Epithelial cell of esophagus (primary cell): ENCODE results near the gene MYCBP2.

Source experiments
- DNase-seq: peaks from one replicate; pipeline ENCODE4 v3.0.0; 2010; ENCODE audit warnings: low read depth
- H3K4me3 ChIP-seq: 2 replicates; pipeline ENCODE4 v1.5.1; 2011; ENCODE audit warnings: mild to moderate bottlenecking, low read length, control low read depth
- CTCF ChIP-seq: IDR thresholded peaks from 2 replicates; pipeline ENCODE4 v1.5.1; 2011; ENCODE audit warnings: low read depth, mild to moderate bottlenecking, low read length, control low read depth, inconsistent platforms; ENCODE audit not compliant: insufficient read depth; ENCODE audit errors: missing control alignments

The MYCBP2 gene

GRCh38 chr13:77094773-77095172 is 232.1 kb downstream of the MYCBP2 start:
- TF ChIP-seq CTCF = no peak
- H3K4me3 ChIP-seq = no peak overlapping the region
- DNase-seq = no peak

- H3K4me3 ChIP-seq = no peak overlapping the region
- DNase-seq = no peak
- TF ChIP-seq CTCF = no peak
These were observed 233.2 kb downstream of the MYCBP2 start for GRCh38 chr13:77093735-77094134.

- DNase-seq = no peak
- H3K4me3 ChIP-seq = no peak overlapping the region
- TF ChIP-seq CTCF = no peak
These were observed 242.1 kb downstream of the MYCBP2 start for GRCh38 chr13:77084755-77085154.

GRCh38 chr13:77079902-77080413 is 246.9 kb downstream of the MYCBP2 start:
- no peak for TF ChIP-seq CTCF
- DNase-seq = no peak
- no peak overlapping the region for H3K4me3 ChIP-seq

- no peak for TF ChIP-seq CTCF
- H3K4me3 ChIP-seq = no peak overlapping the region
- no peak for DNase-seq
These were observed 259.4 kb downstream of the MYCBP2 start for GRCh38 chr13:77067519-77067918.

- H3K4me3 ChIP-seq = no peak overlapping the region
- no peak for TF ChIP-seq CTCF
- DNase-seq = no peak
These were observed 261.3 kb downstream of the MYCBP2 start for GRCh38 chr13:77065461-77066147.

- H3K4me3 ChIP-seq = no peak overlapping the region
- no peak for DNase-seq
- no peak for TF ChIP-seq CTCF
These were observed 264.8 kb downstream of the MYCBP2 start for GRCh38 chr13:77062097-77062496.
